ENCODE measurements around the gene NPIPB4. TPM values are rescaled to one million over a fixed set of nuclear protein-coding genes. Genes with fewer than 3 reads are reported as not detected.
"Not testable (repeated sequence)": the region's sequence is repeated elsewhere in the genome, so short reads cannot be mapped to it uniquely, and the experiment has no call there.

The NPIPB4 gene
- 100 to 1,000 TPM in 2 of 4 donors, 10 to 100 TPM in 2; 27.0 to 267 (median 93.8) TPM for polyA plus RNA-seq (ENCODE audit: insufficient read length in 4 of 4)

- not testable (repeated sequence) for DNase-seq (ENCODE audit: low read depth in 4 of 4, low spot score in 2 of 4)
Measured at GRCh38 chr16:21857656-21858055, at the start of gene NPIPB4. Gene NPIPB4, minus strand, starts transcription at chr16:21857756. Its CDS starts 378 bp downstream, at chr16:21857378.

DNA sequence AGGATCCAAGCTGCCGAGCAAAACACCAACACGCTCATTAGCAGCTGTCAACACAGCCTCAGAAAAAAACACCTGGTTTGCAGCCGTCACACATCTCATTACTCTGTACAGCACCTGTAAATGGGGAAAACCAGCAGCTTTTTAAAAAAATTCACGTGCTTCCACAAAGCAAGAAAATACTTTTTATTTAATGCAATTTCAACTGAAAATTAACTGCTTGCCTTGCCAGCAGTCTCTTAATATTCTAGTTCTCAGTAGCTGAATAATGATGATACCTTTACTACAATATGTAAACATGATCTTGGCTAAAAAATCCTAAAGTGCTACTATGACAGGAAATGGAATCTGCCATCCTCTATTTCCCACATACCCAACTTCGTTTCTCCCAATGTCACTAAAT, 41.4 kb upstream of the NPIPB4 start:
- not testable (repeated sequence) for DNase-seq (ENCODE audit: low read depth in 4 of 4, low spot score in 2 of 4)

- not testable (repeated sequence) for DNase-seq (ENCODE audit: low read depth in 4 of 4, low spot score in 2 of 4)
Measured at GRCh38 chr16:21881988-21882387, 24.4 kb upstream of the NPIPB4 start.

DNA sequence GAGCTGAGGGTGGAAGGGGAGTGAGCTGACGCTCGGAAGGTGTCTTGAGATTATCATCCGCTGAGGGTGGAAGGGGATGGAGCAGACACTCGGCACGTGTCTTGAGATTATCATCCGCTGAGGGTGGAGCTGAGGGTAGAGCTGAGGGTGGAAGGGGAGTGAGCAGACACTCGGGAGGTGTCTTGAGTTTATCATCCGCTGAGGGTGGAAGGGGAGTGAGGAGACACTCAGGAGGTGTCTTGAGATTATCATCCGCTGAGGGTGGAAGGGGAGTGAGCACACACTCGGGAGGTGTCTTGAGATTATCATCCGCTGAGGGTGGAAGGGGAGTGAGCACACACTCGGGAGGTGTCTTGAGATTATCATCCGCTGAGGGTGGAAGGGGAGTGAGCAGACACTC, 20.4 kb downstream of the NPIPB4 start:
- not testable (repeated sequence) for DNase-seq (ENCODE audit: low read depth in 4 of 4, low spot score in 2 of 4)

- not testable (repeated sequence) for DNase-seq (ENCODE audit: low read depth in 4 of 4, low spot score in 2 of 4)
Measured at GRCh38 chr16:21836334-21836733, 21.2 kb downstream of the NPIPB4 start.

DNA sequence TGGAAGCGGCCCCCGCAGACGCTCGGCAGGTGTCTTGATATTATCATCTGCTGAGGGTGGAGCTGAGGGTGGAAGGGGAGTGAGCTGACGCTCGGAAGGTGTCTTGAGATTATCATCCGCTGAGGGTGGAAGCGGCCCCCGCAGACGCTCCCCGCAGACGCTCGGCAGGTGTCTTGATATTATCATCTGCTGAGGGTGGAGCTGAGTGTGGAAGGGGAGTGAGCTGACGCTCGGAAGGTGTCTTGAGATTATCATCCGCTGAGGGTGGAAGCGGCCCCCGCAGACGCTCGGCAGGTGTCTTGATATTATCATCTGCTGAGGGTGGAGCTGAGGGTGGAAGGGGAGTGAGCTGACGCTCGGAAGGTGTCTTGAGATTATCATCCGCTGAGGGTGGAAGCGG, 21.8 kb downstream of the NPIPB4 start:
- not testable (repeated sequence) for DNase-seq (ENCODE audit: low read depth in 4 of 4, low spot score in 2 of 4)

- DNase-seq (ENCODE audit: low read depth in 4 of 4, low spot score in 2 of 4), result not testable (repeated sequence)
Measured at GRCh38 chr16:21834211-21834610, 23.3 kb downstream of the NPIPB4 start.

GRCh38 chr16:21829929-21830328, 27.6 kb downstream of the NPIPB4 start:
- not testable (repeated sequence) for DNase-seq (ENCODE audit: low read depth in 4 of 4, low spot score in 2 of 4)

DNA sequence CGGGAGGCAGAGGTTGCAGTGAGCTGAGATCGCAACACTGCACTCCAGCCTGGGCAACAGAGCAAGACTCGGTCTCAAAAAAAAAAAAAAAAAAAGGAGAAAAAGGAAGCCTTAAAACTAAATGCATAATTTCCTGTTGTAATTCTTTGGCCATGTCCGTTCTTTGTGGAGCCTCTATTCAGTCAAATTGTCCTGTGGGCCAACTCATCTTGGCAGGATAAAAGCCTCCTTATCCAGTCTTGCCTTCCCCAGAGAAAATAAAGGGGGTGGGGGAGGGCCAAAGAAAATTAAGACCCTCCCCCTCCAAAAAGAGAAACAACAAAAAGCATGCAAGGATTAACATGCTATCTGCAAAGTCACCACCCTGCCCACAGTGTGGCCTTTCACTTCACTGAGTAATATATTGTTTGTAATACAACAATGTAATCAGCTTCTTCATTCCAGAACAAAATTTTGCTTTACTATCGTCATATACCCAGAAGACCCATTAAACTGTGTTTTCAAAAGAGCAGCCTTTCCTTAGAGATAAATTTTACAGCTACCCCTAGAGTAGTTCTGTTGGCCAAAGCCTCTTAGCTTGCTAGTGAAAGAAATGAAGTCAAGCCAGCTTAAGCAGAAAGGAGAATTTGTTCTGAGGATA, 31.4 kb downstream of the NPIPB4 start:
- DNase-seq (ENCODE audit: low read depth in 4 of 4, low spot score in 2 of 4), result not testable (repeated sequence)

DNA sequence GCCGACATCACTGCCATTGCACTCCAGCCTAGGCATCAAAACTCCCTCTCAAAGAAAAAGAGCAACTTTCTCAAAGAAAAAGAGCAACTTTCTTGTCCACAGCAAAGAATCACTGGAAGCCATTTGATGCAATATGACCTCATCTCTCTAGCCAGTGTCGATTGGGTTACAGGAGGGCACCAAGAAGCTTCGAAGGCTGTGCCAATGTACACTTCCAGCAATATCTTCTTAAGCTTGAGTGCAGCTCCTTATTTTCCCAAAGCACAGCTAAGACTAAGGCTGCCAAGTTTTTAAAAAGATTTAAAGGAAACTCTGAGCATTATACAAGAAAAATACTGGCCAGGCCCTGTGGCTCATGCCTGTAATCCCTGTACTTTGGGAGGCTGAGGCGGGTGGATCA, 32.0 kb downstream of the NPIPB4 start:
- DNase-seq (ENCODE audit: low read depth in 4 of 4, low spot score in 2 of 4), result not testable (repeated sequence)

- not testable (repeated sequence) for DNase-seq (ENCODE audit: low read depth in 4 of 4, low spot score in 2 of 4)
Measured at GRCh38 chr16:21823258-21823657, 34.3 kb downstream of the NPIPB4 start.

- peak in 1 of 4 donors; percentile 8 for DNase-seq (ENCODE audit: low read depth in 4 of 4, low spot score in 2 of 4)
Measured at GRCh38 chr16:21820908-21821465, 36.6 kb downstream of the NPIPB4 start.

- DNase-seq (ENCODE audit: low read depth in 4 of 4, low spot score in 2 of 4), result peak; percentile 47 to 65 (median 52)
Measured at GRCh38 chr16:21820028-21820907, 37.3 kb downstream of the NPIPB4 start.

GRCh38 chr16:21819617-21820016, 37.9 kb downstream of the NPIPB4 start:
- not testable (repeated sequence) for DNase-seq (ENCODE audit: low read depth in 4 of 4, low spot score in 2 of 4)

- DNase-seq (ENCODE audit: low read depth in 4 of 4, low spot score in 2 of 4), result not testable (repeated sequence)
Measured at GRCh38 chr16:21817012-21817411, 40.5 kb downstream of the NPIPB4 start.

GRCh38 chr16:21815694-21816093, 41.9 kb downstream of the NPIPB4 start:
- DNase-seq (ENCODE audit: low read depth in 4 of 4, low spot score in 2 of 4), result not testable (repeated sequence)

DNA sequence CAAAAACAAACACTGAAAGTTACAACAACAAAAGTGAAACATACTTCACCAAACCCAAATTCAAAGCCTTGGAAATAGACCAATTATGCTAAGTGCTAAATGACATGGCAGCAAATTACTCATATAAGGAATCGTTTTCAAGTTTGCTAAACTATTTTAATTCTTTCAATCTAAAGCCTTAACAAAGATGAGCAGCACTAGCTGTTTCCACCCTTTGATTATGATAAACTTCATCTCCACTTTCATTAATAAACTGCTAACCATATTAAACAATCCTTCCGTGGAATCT, 55.2 kb downstream of the NPIPB4 start:
- not testable (repeated sequence) for DNase-seq (ENCODE audit: low read depth in 4 of 4, low spot score in 2 of 4)

DNA sequence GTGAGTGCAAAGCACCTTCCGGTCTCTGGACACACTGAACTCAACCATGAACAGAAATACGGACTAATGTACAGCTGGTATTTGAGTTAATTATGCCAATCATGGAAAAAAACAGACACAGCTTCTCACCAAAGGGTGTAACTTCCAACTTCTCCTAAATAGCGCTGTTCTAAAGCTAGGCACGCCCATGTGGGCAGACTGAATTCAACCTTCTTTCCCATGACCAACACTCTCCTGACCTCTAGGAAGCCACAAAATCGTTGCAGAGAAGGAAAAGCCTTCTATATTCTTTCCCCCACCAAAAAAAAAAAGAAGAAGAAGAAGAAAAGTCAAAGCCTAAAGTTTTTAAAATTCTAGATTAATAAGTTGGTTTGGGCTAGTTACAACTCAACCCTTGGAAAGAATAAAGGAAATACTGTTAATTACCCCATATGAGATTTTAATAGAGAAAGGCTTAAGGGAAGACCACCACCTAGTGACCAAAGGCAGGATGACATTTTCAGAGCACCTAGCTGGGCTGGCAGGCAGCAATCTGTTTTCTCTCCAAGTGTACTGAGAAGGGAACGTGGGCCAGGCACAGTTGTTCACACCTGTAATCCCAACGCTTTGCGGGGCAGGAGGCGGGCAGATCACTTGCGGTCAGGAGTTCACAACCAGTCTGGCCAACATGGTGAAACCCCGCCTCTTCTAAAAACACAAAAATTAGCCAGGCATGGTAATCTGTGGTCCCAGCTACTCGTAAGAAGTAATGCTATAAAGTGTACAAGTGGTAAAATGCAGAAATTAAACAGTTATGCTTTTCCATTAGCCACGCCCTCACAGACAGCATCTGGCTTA, 55.8 kb downstream of the NPIPB4 start:
- DNase-seq (ENCODE audit: low read depth in 4 of 4, low spot score in 2 of 4), result peak in 1 of 4 donors; percentile 15

- not testable (repeated sequence) for DNase-seq (ENCODE audit: low read depth in 4 of 4, low spot score in 2 of 4)
Measured at GRCh38 chr16:21798601-21799000, 59.0 kb downstream of the NPIPB4 start.

DNA sequence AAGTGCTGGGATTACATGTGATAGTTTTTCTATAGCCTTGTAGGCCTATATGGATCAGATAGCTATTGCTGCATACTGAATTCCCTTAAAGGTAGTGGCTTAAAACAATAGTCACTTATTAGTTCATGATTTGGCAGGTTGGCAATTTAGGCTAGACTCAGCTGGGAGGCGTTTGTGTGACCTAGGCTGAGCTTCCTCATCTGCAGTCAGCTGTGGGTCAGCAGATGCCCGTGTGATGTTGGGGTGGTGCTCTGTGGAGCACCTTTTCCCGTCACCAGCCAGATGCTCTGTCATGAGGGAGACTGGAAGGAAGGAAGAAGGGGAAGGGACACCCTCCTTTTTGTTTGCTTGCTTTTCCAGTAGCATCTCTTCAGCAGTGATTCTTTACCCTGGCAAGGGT, 64.2 kb downstream of the NPIPB4 start:
- not testable (repeated sequence) for DNase-seq (ENCODE audit: low read depth in 4 of 4, low spot score in 2 of 4)
